Liver (tissue), 9 donors: ENCODE results near the gene ABCC10. TPM values are rescaled to one million over a fixed set of nuclear protein-coding genes. Genes with fewer than 3 reads are reported as not detected.

Experiments
- DNase-seq: peaks from one replicate; pipeline ENCODE4 v3.0.0-alpha.2; 2017; ENCODE audit warnings: low spot score
- H3K27ac ChIP-seq, 2 donors: one replicate each; pipeline ENCODE4 v1.7.0; 2013; ENCODE audit warnings: inconsistent platforms in 2 of 2, low read length in 2 of 2, control low read depth in 1 of 2, low read depth in 1 of 2, mild to moderate bottlenecking in 1 of 2
- H3K27me3 ChIP-seq, 4 donors: one replicate each; pipeline versions ENCODE4 v1.6.1 to v1.7.0; 2013; ENCODE audit warnings: low read length in 3 of 4, inconsistent platforms in 1 of 4, mild to moderate bottlenecking in 1 of 4, moderate library complexity in 1 of 4; ENCODE audit not compliant: control insufficient read depth in 4 of 4, insufficient read depth in 4 of 4
- H3K36me3 ChIP-seq, 4 donors: one replicate each; pipeline versions ENCODE4 v1.6.1 to v1.7.0; 2013; ENCODE audit warnings: low read length in 3 of 4, mild to moderate bottlenecking in 3 of 4, low read depth in 1 of 4, moderate library complexity in 1 of 4; ENCODE audit not compliant: control insufficient read depth in 4 of 4, insufficient read depth in 3 of 4
- H3K4me1 ChIP-seq, 4 donors: one replicate each; pipeline versions ENCODE4 v1.6.1 to v1.7.0; 2013; ENCODE audit warnings: low read length in 3 of 4, mild to moderate bottlenecking in 3 of 4, moderate library complexity in 1 of 4; ENCODE audit not compliant: control insufficient read depth in 4 of 4, insufficient read depth in 4 of 4
- H3K4me3 ChIP-seq, 3 donors: one replicate each; pipeline versions ENCODE4 v1.6.1 to v1.7.0; 2013; ENCODE audit warnings: low read length in 3 of 3, control low read depth in 1 of 3, low read depth in 1 of 3, mild to moderate bottlenecking in 1 of 3
- H3K9ac ChIP-seq, 2 donors: one replicate each; pipeline ENCODE4 v1.7.0; 2013; ENCODE audit warnings: low read length in 2 of 2, mild to moderate bottlenecking in 2 of 2, moderate library complexity in 2 of 2, control low read depth in 1 of 2, low read depth in 1 of 2
- H3K9me3 ChIP-seq, 4 donors: one replicate each; pipeline versions ENCODE4 v1.6.1 to v1.7.0; 2013; ENCODE audit warnings: low read length in 3 of 4; ENCODE audit not compliant: control insufficient read depth in 4 of 4
- ATF3 ChIP-seq: IDR thresholded peaks from 2 replicates; pipeline ENCODE4 v1.6.1; 2016; ENCODE audit warnings: antibody characterized with exemption
- CTCF ChIP-seq: fragments of 150-350 bp; IDR thresholded peaks from 2 replicates; pipeline ENCODE4 v1.5.1; 2017; ENCODE audit warnings: improper control_type of control experiment, low read depth, low read length; ENCODE audit not compliant: missing input control
- EGR1 ChIP-seq, 2 donors: IDR thresholded peaks; 2 replicates each; pipeline ENCODE4 v1.6.1; 2016 to 2018; ENCODE audit warnings: antibody characterized with exemption in 2 of 2, low read depth in 2 of 2
- FOXA1 ChIP-seq: IDR thresholded peaks from 2 replicates; pipeline ENCODE4 v1.6.1; 2016; ENCODE audit warnings: antibody characterized with exemption
- FOXA2 ChIP-seq: IDR thresholded peaks from 2 replicates; pipeline ENCODE4 v1.6.1; 2016; ENCODE audit warnings: antibody characterized with exemption
- HNF4A ChIP-seq, 2 donors: conservative IDR thresholded peaks; 2 replicates each; pipeline ENCODE4 v1.6.1; 2016; ENCODE audit warnings: antibody characterized with exemption in 2 of 2, mild to moderate bottlenecking in 2 of 2
- JUND ChIP-seq, 2 donors: IDR thresholded peaks; 2 replicates each; pipeline ENCODE4 v1.6.1; 2016; ENCODE audit warnings: antibody characterized with exemption in 2 of 2
- MAX ChIP-seq: IDR thresholded peaks from 2 replicates; pipeline ENCODE4 v1.6.1; 2016; ENCODE audit warnings: antibody characterized with exemption
- NR2F2 ChIP-seq: IDR thresholded peaks from 2 replicates; pipeline ENCODE4 v1.6.1; 2016; ENCODE audit warnings: antibody characterized with exemption
- RAD21 ChIP-seq, 2 donors: IDR thresholded peaks; 2 replicates each; pipeline ENCODE4 v1.6.1; 2016; ENCODE audit warnings: antibody characterized with exemption in 2 of 2, mild to moderate bottlenecking in 2 of 2
- REST ChIP-seq: IDR thresholded peaks from 2 replicates; pipeline ENCODE4 v1.6.1; 2016; ENCODE audit warnings: antibody characterized with exemption, mild to moderate bottlenecking
- RXRA ChIP-seq, 2 donors: IDR thresholded peaks; 2 replicates each; pipeline ENCODE4 v1.6.1; 2017 to 2018; ENCODE audit warnings: antibody characterized with exemption in 2 of 2, mild to moderate bottlenecking in 1 of 2
- SP1 ChIP-seq: IDR thresholded peaks from 2 replicates; pipeline ENCODE4 v1.6.1; 2018; ENCODE audit warnings: antibody characterized with exemption, mild to moderate bottlenecking
- TAF1 ChIP-seq: conservative IDR thresholded peaks from 2 replicates; pipeline ENCODE4 v1.6.1; 2016; ENCODE audit warnings: antibody characterized with exemption, mild to moderate bottlenecking
- YY1 ChIP-seq: IDR thresholded peaks from 2 replicates; pipeline ENCODE4 v1.6.1; 2016; ENCODE audit warnings: antibody characterized with exemption, mild to moderate bottlenecking
- ZBTB33 ChIP-seq: IDR thresholded peaks from 2 replicates; pipeline ENCODE4 v1.6.1; 2016; ENCODE audit warnings: antibody characterized with exemption
- WGBS: extraction: QIAGEN DNeasy Blood & Tissue Kit; methylation state at CpG from one replicate; pipeline ENCODE4 v1.1.7; 2013; 5-methylcytosine and 5-hydroxymethylcytosine counted together
- polyA plus RNA-seq, 2 donors: library from polyadenylated mRNA; stranded (reverse) in 1 of 2; unstranded in 1 of 2; fragments of 200-250 nt in 1 of 2; fragments of >200 nt in 1 of 2; fragmentation: Nextera tagmentation in 1 of 2; extraction: Ambion mirVana in 1 of 2; gene quantifications; one replicate each; pipeline versions ENCODE4 v1.2.1 to v1.2.3, GENCODE V29; 2013 to 2015
- total RNA-seq, 2 donors: library from RNA; depleted of rRNA; stranded (reverse); fragments of >200 nt; gene quantifications; one replicate each; pipeline ENCODE4 v1.2.3, GENCODE V29; 2014
- donor health status: healthy.
- donor health status: healthy.
- donor health status: healthy.
- donor health status: healthy.
- donor health status: healthy.

Gene ABCC10
- total and polyA plus RNA-seq, 4 donors = 3.9 to 10.6 (median 5.1) TPM

GRCh38 chr6:43437700-43438099 is 10.4 kb downstream of the ABCC10 start:
- Histone ChIP-seq H3K9ac (no peak overlapping the region), H3K9me3 (no peaks in the 10 kb centered on the region), H3K27ac (no peak overlapping the region), H3K27me3 (no peaks in the 10 kb centered on the region), H3K4me3 (no peak overlapping the region), H3K4me1 (peaks cover 0 to 8% (median 0%) of the 10 kb centered on the region in 4 donors), H3K36me3 (peaks cover 1 to 30% (median 6%) of the 10 kb centered on the region in 4 donors)
- 73% methylated on average over 4 of the region's 4 CpGs for WGBS
- TF ChIP-seq CTCF (no peak), RXRA (IDR thresholded peaks at IDR 0.05) (no peak), TAF1 (no peak), FOXA2 (no peak), ZBTB33 (no peak), EGR1 (IDR thresholded peaks at IDR 0.05; ENCODE audit: low read depth in 2 of 2) (no peak), SP1 (no peak), MAX (no peak), FOXA1 (no peak), NR2F2 (no peak), YY1 (no peak), HNF4A (conservative IDR thresholded peaks at IDR 0.05) (no peak), RAD21 (IDR thresholded peaks at IDR 0.05) (no peak), JUND (IDR thresholded peaks at IDR 0.05) (no peak), ATF3 (no peak)
- no peak for DNase-seq

GRCh38 chr6:43442935-43443334 is 15.6 kb downstream of the ABCC10 start:
- TF ChIP-seq SP1 = no peak
- TF ChIP-seq CTCF = no peak
- TF ChIP-seq JUND (IDR thresholded peaks at IDR 0.05) = no peak
- TF ChIP-seq MAX = no peak
- TF ChIP-seq REST = no peak
- TF ChIP-seq YY1 = no peak
- TF ChIP-seq NR2F2 = no peak
- no peak for TF ChIP-seq ZBTB33
- TF ChIP-seq FOXA1 = no peak
- TF ChIP-seq TAF1 = no peak
- peaks cover 20 to 66% (median 28%) of the 10 kb centered on the region in 4 donors for H3K36me3 ChIP-seq
- no peaks in the 10 kb centered on the region for H3K4me1 ChIP-seq
- no peak for DNase-seq
- H3K9me3 ChIP-seq = no peaks in the 10 kb centered on the region
- WGBS = 94% methylated on average over 14 of the region's 14 CpGs
- no peak overlapping the region for H3K4me3 ChIP-seq
- H3K9ac ChIP-seq = no peak overlapping the region
- H3K27me3 ChIP-seq = no peaks in the 10 kb centered on the region
- H3K27ac ChIP-seq = no peak overlapping the region
